Raji (cell line): ENCODE data around the gene SNX18.

ENCODE experiments used
- POLR2A ChIP-seq: IDR thresholded peaks from 2 replicates; pipeline ENCODE4 v1.6.1; 2011; ENCODE audit warnings: low read depth, low read length, control low read depth; ENCODE audit not compliant: insufficient read depth

The SNX18 gene

GRCh38 chr5:54580997-54581811, 63.6 kb downstream of the SNX18 start:
- no peak for TF ChIP-seq POLR2A

- TF ChIP-seq POLR2A: no peak
Observed at GRCh38 chr5:54581831-54582548, 64.4 kb downstream of the SNX18 start.

DNA sequence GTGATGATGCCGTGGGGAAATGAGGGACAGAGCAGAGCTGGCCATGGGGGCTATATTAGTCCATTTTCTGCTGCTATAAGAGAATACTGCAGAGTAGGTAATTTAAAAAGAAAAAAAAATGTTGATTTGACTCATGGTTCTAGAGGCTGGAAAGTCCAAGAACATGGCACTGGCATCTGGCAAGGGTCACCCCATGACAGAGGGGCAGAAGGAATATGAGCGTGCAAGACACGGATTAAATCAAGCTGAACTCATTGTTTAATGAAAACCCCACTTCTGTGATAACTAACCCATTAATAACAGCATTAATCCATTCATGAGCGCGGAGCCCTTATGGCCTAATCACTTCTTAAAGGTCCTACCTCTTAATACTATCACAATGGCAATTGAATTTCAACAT, 68.8 kb downstream of the SNX18 start:
- no peak for TF ChIP-seq POLR2A

- TF ChIP-seq POLR2A: no peak
Observed at GRCh38 chr5:54589786-54590185, 72.2 kb downstream of the SNX18 start.

GRCh38 chr5:54590824-54591223, 73.3 kb downstream of the SNX18 start:
- TF ChIP-seq POLR2A: no peak

DNA sequence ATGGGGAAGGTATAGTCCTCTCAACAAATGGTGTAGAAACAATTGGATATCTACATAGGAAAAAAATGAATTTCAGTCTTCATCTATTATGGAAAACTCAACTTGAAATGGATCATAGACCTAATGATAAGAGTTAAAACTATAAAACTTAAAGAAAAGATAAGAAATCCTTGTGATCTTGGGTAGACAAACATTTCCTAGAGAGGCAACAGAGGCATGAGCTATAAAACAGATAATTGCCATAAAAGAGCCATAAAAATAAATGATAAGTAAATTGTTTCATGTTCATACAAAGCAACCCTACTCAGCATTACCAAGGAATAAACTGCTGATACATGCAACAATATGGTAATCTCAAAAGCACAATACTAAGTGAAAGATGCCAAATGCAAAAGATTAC, 76.2 kb downstream of the SNX18 start:
- TF ChIP-seq POLR2A: no peak

DNA sequence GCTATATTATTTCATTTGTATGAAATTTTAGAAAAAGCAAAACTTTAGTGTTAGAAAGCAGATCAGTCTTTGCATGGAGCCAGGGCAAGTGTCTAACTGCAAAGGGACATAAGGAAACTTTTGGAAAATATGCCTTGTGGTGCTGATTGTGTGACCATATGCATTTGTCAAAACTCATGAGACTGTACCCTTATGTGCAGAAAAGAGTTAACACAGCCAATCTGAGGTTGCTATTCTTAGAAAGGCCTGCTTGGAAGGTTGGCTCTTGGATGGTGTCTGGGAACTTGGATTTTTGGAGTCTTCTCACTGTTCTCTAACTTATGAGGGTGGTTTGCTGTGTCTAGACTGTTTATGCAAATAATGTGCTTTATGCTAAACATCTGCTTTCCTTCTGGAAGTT, 76.6 kb downstream of the SNX18 start:
- TF ChIP-seq POLR2A: no peak

DNA sequence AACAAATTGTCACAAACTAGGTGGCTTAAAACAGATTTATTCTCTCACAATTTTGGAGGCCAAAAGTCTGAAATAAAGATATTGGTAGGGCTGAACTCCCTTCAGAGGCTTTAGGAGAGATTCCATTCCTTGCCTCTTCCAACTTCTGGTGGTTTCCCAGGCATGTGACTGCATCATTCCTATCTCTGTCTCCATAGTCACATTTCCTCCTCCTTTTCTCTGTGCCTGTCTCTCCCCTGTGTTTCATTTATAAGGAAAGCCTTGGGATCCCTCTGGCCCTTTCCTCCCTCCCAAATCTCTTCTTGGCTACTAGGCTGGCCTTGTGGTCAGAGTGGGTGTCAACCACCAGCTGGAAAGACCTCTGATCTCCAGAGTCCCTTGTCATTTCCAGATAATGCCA, 78.2 kb downstream of the SNX18 start:
- TF ChIP-seq POLR2A: no peak
